Natural killer cell (primary cell): ENCODE data around the gene RASGEF1B. TPM values are rescaled to one million over a fixed set of nuclear protein-coding genes. Genes with fewer than 3 reads are reported as not detected.
"Not testable (repeated sequence)": the region's sequence is repeated elsewhere in the genome, so short reads cannot be mapped to it uniquely, and the experiment has no call there.

ENCODE experiments used
- ATAC-seq, 3 donors: fragments of 150-1000 bp in 2 of 3; fragments of 200-7000 bp in 1 of 3; cut with Tn5 transposase; 1 replicate in 1 of 3; 2 replicates in 2 of 3; pipeline ENCODE4 v1.10.0; 2021; ENCODE audit warnings: mild to moderate bottlenecking in 2 of 3, moderate library complexity in 2 of 3
- DNase-seq, 2 donors: peaks; one replicate each; pipeline versions ENCODE4 v3.0.0 to v3.0.0-alpha.2; 2013 to 2021; ENCODE audit warnings: mixed read lengths in 1 of 2
- H3K27ac ChIP-seq: one replicate; pipeline ENCODE4 v1.5.1; 2013; ENCODE audit warnings: mild to moderate bottlenecking, low read length
- H3K27me3 ChIP-seq: one replicate; pipeline ENCODE4 v1.6.1; 2013; ENCODE audit warnings: low read length; ENCODE audit not compliant: control insufficient read depth, insufficient read depth
- H3K36me3 ChIP-seq: one replicate; pipeline ENCODE4 v1.6.1; 2013; ENCODE audit warnings: low read length; ENCODE audit not compliant: control insufficient read depth, insufficient read depth
- H3K4me1 ChIP-seq: one replicate; pipeline ENCODE4 v1.6.1; 2013; ENCODE audit warnings: low read length; ENCODE audit not compliant: control insufficient read depth, insufficient read depth
- H3K4me3 ChIP-seq: one replicate; pipeline ENCODE4 v1.5.1; 2013; ENCODE audit warnings: low read length
- H3K9me3 ChIP-seq: one replicate; pipeline ENCODE4 v1.6.1; 2013; ENCODE audit warnings: low read length; ENCODE audit not compliant: control insufficient read depth, insufficient read depth
- H3K27ac Mint-ChIP-seq, 2 donors: one replicate each; pipeline ENCODE4 v1.8.0; 2022; ENCODE audit warnings: mild to moderate bottlenecking in 2 of 2, mixed read lengths in 2 of 2, moderate library complexity in 1 of 2
- H3K27me3 Mint-ChIP-seq, 2 donors: one replicate each; pipeline ENCODE4 v1.8.0; 2022; ENCODE audit warnings: low read depth in 2 of 2, mixed read lengths in 2 of 2
- H3K36me3 Mint-ChIP-seq: one replicate; pipeline ENCODE4 v1.8.0; 2022; ENCODE audit warnings: mixed read lengths
- H3K4me1 Mint-ChIP-seq, 2 donors: one replicate each; pipeline ENCODE4 v1.8.0; 2022; ENCODE audit warnings: mixed read lengths in 2 of 2
- H3K4me3 Mint-ChIP-seq: one replicate; pipeline ENCODE4 v1.8.0; 2022; ENCODE audit warnings: mild to moderate bottlenecking, moderate library complexity, mixed read lengths
- H3K9me3 Mint-ChIP-seq, 2 donors: one replicate each; pipeline ENCODE4 v1.8.0; 2022; ENCODE audit warnings: mixed read lengths in 2 of 2
- WGBS: methylation state at CpG from one replicate; pipeline ENCODE4 v1.1.7; 2013; ENCODE audit warnings: missing lambda C conversion rate; ENCODE audit not compliant: insufficient coverage; 5-methylcytosine and 5-hydroxymethylcytosine counted together
- intact Hi-C: fragments of 100-400 bp; cut with micrococcal nuclease; formaldehyde crosslinking; loops from one replicate; pipeline ENCODE4 v1.14.2; 2022
- total RNA-seq, 4 donors: library from RNA; stranded (reverse); fragments of 120-200 nt in 1 of 4; gene quantifications; one replicate each; pipeline versions ENCODE4 v1.2.3 to v1.2.4, GENCODE V29; 2013 to 2022
- TF ChIP-seq, protein P1 (sequence below): fragments of 200-600 bp; IDR thresholded peaks from one replicate; pipeline ENCODE4 v1.8.0; 2022; ENCODE audit warnings: antibody characterized with exemption

RASGEF1B gene
- total RNA-seq, 3 donors from 2014 or later (not counting 1 experiment from before 2014, with no cell fraction given), result 42.9 to 106 (median 90.8) TPM

DNA sequence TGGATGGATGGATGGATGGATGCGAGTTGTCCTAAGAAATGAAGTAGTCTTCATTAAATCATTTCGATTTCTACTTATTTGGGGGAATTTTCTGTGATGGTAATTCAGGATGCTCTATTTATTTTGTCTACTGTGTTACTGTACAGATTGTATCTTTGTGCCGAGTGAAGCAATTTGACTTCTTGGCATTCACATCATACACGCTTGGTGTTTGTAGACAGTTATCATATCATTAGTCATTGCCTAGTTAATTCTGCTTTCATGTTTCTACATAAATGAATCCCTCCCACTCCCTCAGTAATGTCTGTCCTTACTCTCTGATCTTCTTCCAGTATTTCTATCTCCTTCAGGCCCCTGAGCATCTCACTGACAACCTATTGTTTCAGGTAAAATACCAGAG lies 64.0 kb downstream of the RASGEF1B start:
- no peak overlapping the region for H3K27ac ChIP-seq
- peaks cover 0 to 2% of the 10 kb centered on the region in 2 donors for H3K27me3 Mint-ChIP-seq
- H3K4me3 Mint-ChIP-seq, result no peak overlapping the region
- H3K36me3 ChIP-seq, result no peaks in the 10 kb centered on the region
- H3K9me3 Mint-ChIP-seq, result no peaks in the 10 kb centered on the region
- DNase-seq (no peak), ATAC-seq (no peak)
- H3K27ac Mint-ChIP-seq, result no peak overlapping the region
- H3K27me3 ChIP-seq, result no peaks in the 10 kb centered on the region
- H3K36me3 Mint-ChIP-seq, result no peaks in the 10 kb centered on the region
- TF ChIP-seq, protein P1, sequence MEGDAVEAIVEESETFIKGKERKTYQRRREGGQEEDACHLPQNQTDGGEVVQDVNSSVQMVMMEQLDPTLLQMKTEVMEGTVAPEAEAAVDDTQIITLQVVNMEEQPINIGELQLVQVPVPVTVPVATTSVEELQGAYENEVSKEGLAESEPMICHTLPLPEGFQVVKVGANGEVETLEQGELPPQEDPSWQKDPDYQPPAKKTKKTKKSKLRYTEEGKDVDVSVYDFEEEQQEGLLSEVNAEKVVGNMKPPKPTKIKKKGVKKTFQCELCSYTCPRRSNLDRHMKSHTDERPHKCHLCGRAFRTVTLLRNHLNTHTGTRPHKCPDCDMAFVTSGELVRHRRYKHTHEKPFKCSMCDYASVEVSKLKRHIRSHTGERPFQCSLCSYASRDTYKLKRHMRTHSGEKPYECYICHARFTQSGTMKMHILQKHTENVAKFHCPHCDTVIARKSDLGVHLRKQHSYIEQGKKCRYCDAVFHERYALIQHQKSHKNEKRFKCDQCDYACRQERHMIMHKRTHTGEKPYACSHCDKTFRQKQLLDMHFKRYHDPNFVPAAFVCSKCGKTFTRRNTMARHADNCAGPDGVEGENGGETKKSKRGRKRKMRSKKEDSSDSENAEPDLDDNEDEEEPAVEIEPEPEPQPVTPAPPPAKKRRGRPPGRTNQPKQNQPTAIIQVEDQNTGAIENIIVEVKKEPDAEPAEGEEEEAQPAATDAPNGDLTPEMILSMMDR, result no peak
- no peak overlapping the region for H3K4me3 ChIP-seq
- intact Hi-C loops, result loop anchor here (10.0 kb wide), 1 partner anchor 957 kb away; no protein-coding TSS in a partner anchor
- WGBS, result 91% methylated on average over 4 of the region's 4 CpGs
- H3K4me1 ChIP-seq, result no peaks in the 10 kb centered on the region
- no peaks in the 10 kb centered on the region for H3K4me1 Mint-ChIP-seq
- no peaks in the 10 kb centered on the region for H3K9me3 ChIP-seq

DNA sequence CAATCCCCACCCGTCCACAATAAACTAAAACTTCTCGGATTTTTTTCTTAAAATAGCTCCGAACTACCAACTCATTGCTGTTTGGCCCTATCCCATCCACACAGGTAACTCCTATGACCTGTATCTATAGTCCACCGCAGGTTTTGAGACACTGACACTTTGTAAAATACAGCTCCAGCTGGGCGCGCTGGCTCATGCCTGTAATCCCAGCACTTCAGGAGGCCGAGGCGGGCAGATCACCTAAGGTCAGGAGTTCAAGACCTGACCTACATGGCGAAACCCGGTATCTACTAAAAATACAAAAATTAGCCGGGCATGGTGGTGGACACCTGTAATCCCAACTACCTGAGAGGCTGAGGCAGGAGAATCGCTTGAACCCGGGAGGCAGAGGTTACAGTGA lies 65.2 kb downstream of the RASGEF1B start:
- H3K36me3 Mint-ChIP-seq, H3K27me3 ChIP-seq, H3K27ac Mint-ChIP-seq, H3K9me3 ChIP-seq, H3K4me1 Mint-ChIP-seq, H3K9me3 Mint-ChIP-seq, H3K4me3 ChIP-seq, ATAC-seq, H3K4me1 ChIP-seq, H3K4me3 Mint-ChIP-seq, H3K27me3 Mint-ChIP-seq, H3K27ac ChIP-seq, H3K36me3 ChIP-seq, DNase-seq: not testable (repeated sequence)
- intact Hi-C loops, result loop anchor here (1.0 to 10.0 kb wide), 3 partner anchors 438 to 958 kb away; no protein-coding TSS in a partner anchor
- 77% methylated on average over 13 of the region's 13 CpGs for WGBS

DNA sequence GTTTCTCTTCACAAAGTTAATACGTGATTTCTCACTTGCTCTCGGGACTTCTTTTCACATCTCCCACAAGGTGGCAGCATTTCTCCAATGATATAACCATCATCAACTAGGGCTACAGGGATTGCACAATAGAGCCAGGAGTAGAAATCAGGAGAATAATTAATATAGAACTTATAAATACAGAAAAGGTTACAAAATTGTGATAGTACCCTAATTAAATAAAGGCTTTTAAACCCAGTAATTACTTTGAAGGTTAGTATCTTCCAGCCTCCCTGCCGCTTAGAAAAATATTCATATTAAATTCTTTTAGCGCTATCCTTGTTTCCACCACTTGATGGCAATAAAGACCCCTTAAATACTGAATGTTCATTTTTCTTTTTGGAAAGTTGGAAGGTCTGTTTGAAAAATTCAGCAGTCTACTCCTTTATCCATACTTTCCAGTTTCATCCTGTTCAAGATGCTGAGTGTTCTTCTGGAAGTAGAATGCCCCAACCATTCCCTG lies 65.8 kb downstream of the RASGEF1B start:
- TF ChIP-seq, protein P1, result peak; percentile 97
- H3K4me1 Mint-ChIP-seq, result no peaks in the 10 kb centered on the region
- H3K9me3 Mint-ChIP-seq, result no peaks in the 10 kb centered on the region
- no peaks in the 10 kb centered on the region for H3K36me3 Mint-ChIP-seq
- no peaks in the 10 kb centered on the region for H3K27me3 ChIP-seq
- H3K27me3 Mint-ChIP-seq, result peaks cover 0 to 8% of the 10 kb centered on the region in 2 donors
- no peak overlapping the region for H3K27ac ChIP-seq
- H3K27ac Mint-ChIP-seq, result no peak overlapping the region
- H3K4me3 ChIP-seq, result no peak overlapping the region
- no peaks in the 10 kb centered on the region for H3K36me3 ChIP-seq
- no peaks in the 10 kb centered on the region for H3K4me1 ChIP-seq
- intact Hi-C loops, result loop anchor here (1.0 to 10.0 kb wide), 4 partner anchors 438 to 959 kb away; no protein-coding TSS in a partner anchor
- no peaks in the 10 kb centered on the region for H3K9me3 ChIP-seq
- ATAC-seq, result peak; percentile 78 to 90 (median 85)
- WGBS, result 0% methylated on average over 2 of the region's 4 CpGs
- peak in 1 of 2 donors; percentile 87 for DNase-seq
- no peak overlapping the region for H3K4me3 Mint-ChIP-seq

DNA sequence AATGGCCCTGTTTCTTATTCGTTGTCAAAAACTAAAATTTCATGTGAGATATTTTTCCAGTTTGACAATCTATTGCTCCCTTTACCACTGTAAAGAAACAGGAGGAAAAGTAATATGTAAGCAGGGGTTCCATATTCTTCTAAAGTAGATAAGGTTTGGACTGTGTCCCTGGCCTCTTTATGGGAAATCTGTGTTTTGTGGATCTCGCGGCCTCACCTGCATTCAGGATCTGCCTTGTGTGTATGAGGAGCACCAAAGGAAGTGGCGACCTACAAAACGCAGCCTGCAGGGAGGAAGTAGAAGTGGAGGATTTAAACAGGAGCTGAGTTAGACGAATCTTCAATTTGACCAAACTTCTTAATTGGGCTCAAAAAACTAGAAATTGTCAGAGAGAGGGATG lies 67.0 kb downstream of the RASGEF1B start:
- ATAC-seq (no peak), DNase-seq (no peak)
- Mint-ChIP-seq H3K9me3 (no peaks in the 10 kb centered on the region), H3K4me1 (no peaks in the 10 kb centered on the region), H3K27ac (no peak overlapping the region), H3K4me3 (no peak overlapping the region), H3K36me3 (no peaks in the 10 kb centered on the region), H3K27me3 (peaks cover 0 to 8% of the 10 kb centered on the region in 2 donors)
- Histone ChIP-seq H3K4me1 (no peaks in the 10 kb centered on the region), H3K36me3 (no peaks in the 10 kb centered on the region), H3K27me3 (no peaks in the 10 kb centered on the region), H3K4me3 (no peak overlapping the region), H3K9me3 (no peaks in the 10 kb centered on the region), H3K27ac (no peak overlapping the region)
- TF ChIP-seq, protein P1, result no peak
- intact Hi-C loops, result loop anchor here (1.0 to 10.0 kb wide), 2 partner anchors 864 to 960 kb away; no protein-coding TSS in a partner anchor
- 67% methylated on average over 5 of the region's 6 CpGs for WGBS
